ENCODE results near the gene CRABP2. TPM values are rescaled to one million over a fixed set of nuclear protein-coding genes. Genes with fewer than 3 reads are reported as not detected.

CRABP2 gene
- total and polyA plus RNA-seq, 12 donors: 3.1 to 17.8 (median 7.2) TPM

GRCh38 chr1:156677616-156678596 lies 27.5 kb downstream of the CRABP2 start:
- peak; percentile 48 to 75 (median 60) for DNase-seq
- 1 to 4% (median 3%) methylated on average over 18 to 22 of the region's 22 CpGs for WGBS, 4 donors
- H3K4me1 ChIP-seq (replicated peaks in 1 of 2): peaks cover 0 to 14% of the 10 kb centered on the region in 2 donors
- no peaks in the 10 kb centered on the region for H3K9me3 ChIP-seq (replicated peaks in 1 of 3)
- H3K4me3 ChIP-seq: peak overlapping the region in 1 of 4 donors; percentile 35
- intact Hi-C loops (cut with DNase I): no loop called here
- H3K27ac ChIP-seq: peak overlapping the region in 2 of 5 donors; percentile 49 to 54
- H3K27me3 ChIP-seq: peaks cover 42% of the 10 kb centered on the region
- no peaks in the 10 kb centered on the region for H3K36me3 ChIP-seq (replicated peaks in 1 of 2)
- TF ChIP-seq CTCF (IDR thresholded peaks at IDR 0.05) (peak; percentile 73 to 96 (median 88)), POLR2A (IDR thresholded peaks at IDR 0.05) (no peak)

GRCh38 chr1:156676820-156677615 lies 28.4 kb downstream of the CRABP2 start, which contains the start of gene NES:
NES (minus strand) TSS chr1:156677407; CDS start chr1:156677264, 143 bp downstream.
- Histone ChIP-seq H3K4me1 (replicated peaks in 1 of 2) (peaks cover 0 to 14% of the 10 kb centered on the region in 2 donors), H3K27ac (peak within 1 kb of the TSS in 2 of 5 donors; percentile 62 to 73), H3K27me3 (peaks cover 42% of the 10 kb centered on the region), H3K36me3 (replicated peaks in 1 of 2) (no peaks in the 10 kb centered on the region), H3K9me3 (replicated peaks in 1 of 3) (no peaks in the 10 kb centered on the region), H3K4me3 (peak within 1 kb of the TSS in 1 of 4 donors; percentile 35)
- intact Hi-C loops (cut with DNase I): no loop called here
- TF ChIP-seq CTCF (IDR thresholded peaks at IDR 0.05) (no peak), POLR2A (IDR thresholded peaks at IDR 0.05) (no peak)
- WGBS, 4 donors: 2 to 4% (median 2%) methylated on average over 20 to 70 of the region's 70 CpGs
- DNase-seq: peak in 6 of 7 donors; percentile 33 to 77 (median 54)

GRCh38 chr1:156676114-156676819 lies 29.1 kb downstream of the CRABP2 start:
- DNase-seq: no peak
- intact Hi-C loops (cut with DNase I): no loop called here
- Histone ChIP-seq H3K9me3 (replicated peaks in 1 of 3) (no peaks in the 10 kb centered on the region), H3K36me3 (replicated peaks in 1 of 2) (no peaks in the 10 kb centered on the region), H3K27me3 (peaks cover 40% of the 10 kb centered on the region), H3K27ac (peak overlapping the region in 2 of 5 donors; percentile 62 to 73), H3K4me3 (peak overlapping the region in 1 of 4 donors; percentile 35), H3K4me1 (replicated peaks in 1 of 2) (peaks cover 0 to 14% of the 10 kb centered on the region in 2 donors)
- 13 to 46% (median 24%) methylated on average over 11 to 49 of the region's 49 CpGs for WGBS, 4 donors
- TF ChIP-seq POLR2A (IDR thresholded peaks at IDR 0.05) (no peak), CTCF (IDR thresholded peaks at IDR 0.05) (no peak)

Data from adrenal gland (tissue), 12 donors.